Measurements from ENCODE around the gene ATP2C2. TPM values are rescaled to one million over a fixed set of nuclear protein-coding genes. Genes with fewer than 3 reads are reported as not detected.

Gene ATP2C2
- total RNA-seq, 1 donor from 2014 or later, result not detected

GRCh38 chr16:84511831-84512230 is 143.5 kb downstream of the ATP2C2 start:
- peak overlapping the region; percentile 10 for H3K4me3 Mint-ChIP-seq
- H3K27me3 Mint-ChIP-seq, result no peaks in the 10 kb centered on the region
- H3K4me1 Mint-ChIP-seq, result peaks cover 59% of the 10 kb centered on the region
- DNase-seq, result no peak
- H3K9me3 Mint-ChIP-seq, result peaks cover 5% of the 10 kb centered on the region
- H3K36me3 Mint-ChIP-seq (ENCODE audit: low read depth), result peaks cover 15% of the 10 kb centered on the region
- H3K27ac Mint-ChIP-seq, result peak overlapping the region; percentile 77
- intact Hi-C loops (cut with micrococcal nuclease), result loop anchor here (1.0 to 5.0 kb wide), 4 partner anchors 42 to 210 kb away; partner anchors contain the start of gene COTL1

- Mint-ChIP-seq H3K4me3 (peak overlapping the region; percentile 26), H3K9me3 (peaks cover 5% of the 10 kb centered on the region), H3K27me3 (no peaks in the 10 kb centered on the region), H3K4me1 (peaks cover 64% of the 10 kb centered on the region), H3K27ac (peak overlapping the region; percentile 97), H3K36me3 (ENCODE audit: low read depth) (peaks cover 16% of the 10 kb centered on the region)
- DNase-seq, result no peak
- intact Hi-C loops (cut with micrococcal nuclease), result loop anchor here (5.0 kb wide), 1 partner anchor 209 kb away; no protein-coding TSS in a partner anchor
Observed at GRCh38 chr16:84513123-84513522, 144.8 kb downstream of the ATP2C2 start.

- Mint-ChIP-seq H3K9me3 (peaks cover 5% of the 10 kb centered on the region), H3K4me3 (peak overlapping the region; percentile 74), H3K4me1 (peaks cover 63% of the 10 kb centered on the region), H3K27ac (peak overlapping the region; percentile 97), H3K27me3 (no peaks in the 10 kb centered on the region), H3K36me3 (ENCODE audit: low read depth) (peaks cover 17% of the 10 kb centered on the region)
- no peak for DNase-seq
- intact Hi-C loops (cut with micrococcal nuclease), result loop anchor here (2.0 to 5.0 kb wide), 2 partner anchors 209 to 225 kb away; no protein-coding TSS in a partner anchor
Observed at GRCh38 chr16:84513666-84514065, 145.3 kb downstream of the ATP2C2 start.

Other genes starting within 250 kb of the ATP2C2 start
- 16.4 and 17.6 TPM in 2 replicates for gene HSDL1, start 223.4 kb upstream of the ATP2C2 start, total RNA-seq
- gene DNAAF1, start 223.2 kb upstream of the ATP2C2 start, total RNA-seq, result not detected in 2 replicates
- gene TAF1C, start 181.5 kb upstream of the ATP2C2 start, total RNA-seq, result 60.3 and 61.1 TPM in 2 replicates
- not detected in 2 replicates for gene ADAD2, start 177.4 kb upstream of the ATP2C2 start, total RNA-seq
- not detected in 2 replicates for gene KCNG4, start 128.5 kb upstream of the ATP2C2 start, total RNA-seq
- gene WFDC1, start 73.7 kb upstream of the ATP2C2 start, total RNA-seq, result not detected in 2 replicates
- 11.7 and 12.5 TPM in 2 replicates for gene MEAK7, start 136.1 kb downstream of the ATP2C2 start, total RNA-seq
- 470 and 474 TPM in 2 replicates for gene COTL1, start 249.5 kb downstream of the ATP2C2 start, total RNA-seq

All from activated CD4-positive, alpha-beta T cell treated with anti-CD3 and anti-CD28 coated beads, Interleukin-2, amount 10 ng/mL, durations not matched to agents 24 days and 14 days (primary cell).